H1 (cell line): ENCODE measurements around the gene NOSIP. TPM values are rescaled to one million over a fixed set of nuclear protein-coding genes. Genes with fewer than 3 reads are reported as not detected.

Source experiments
- CTCF ChIA-PET: fragments of 300-600 bp; sonication (Branson Sonifier 250); formaldehyde crosslinking; loops from one replicate; lab custom pipeline; 2021; ENCODE audit not compliant: partially characterized antibody; lab: Charles Lee
- POLR2A ChIA-PET: fragments of 300-600 bp; sonication (Branson Sonifier 250); formaldehyde crosslinking; loops from one replicate; lab custom pipeline; 2021; ENCODE audit warnings: inconsistent platforms; ENCODE audit not compliant: partially characterized antibody; lab: Charles Lee
- DNase-seq, 2 experiments: peaks; one replicate each; pipeline versions ENCODE4 v3.0.0 to v3.0.0-alpha.2; 2010 to 2022; ENCODE audit warnings: low spot score in 2 of 2, low read depth in 1 of 2, mixed read lengths in 1 of 2
- FAIRE-seq: peaks from 2 replicates; lab custom pipeline; 2011; peaks lifted over from hg19 to GRCh38; lab: Jason Lieb, UNC
- H2AFZ ChIP-seq: 2 replicates; pipeline ENCODE4 v1.8.1; 2012; ENCODE audit warnings: low read length, inconsistent platforms
- H2AK5ac ChIP-seq: 2 replicates; pipeline ENCODE4 v1.6.1; 2013; ENCODE audit warnings: low read depth, low read length
- H2BK120ac ChIP-seq: replicated peaks from 2 replicates; pipeline ENCODE3; 2013; ENCODE audit warnings: low read depth, low read length, inconsistent platforms
- H2BK12ac ChIP-seq: 2 replicates; pipeline ENCODE4 v1.6.1; 2013; ENCODE audit warnings: low read depth, low read length
- H2BK15ac ChIP-seq: 2 replicates; pipeline ENCODE4 v1.6.1; 2013; ENCODE audit warnings: low read length
- H2BK20ac ChIP-seq: 2 replicates; pipeline ENCODE4 v1.6.1; 2013; ENCODE audit warnings: low read length
- H2BK5ac ChIP-seq: 2 replicates; pipeline ENCODE4 v1.6.1; 2013; ENCODE audit warnings: low read depth, low read length
- H3K14ac ChIP-seq: 2 replicates; pipeline ENCODE4 v1.6.1; 2013; ENCODE audit warnings: inconsistent platforms; ENCODE audit not compliant: insufficient read length
- H3K18ac ChIP-seq: 2 replicates; pipeline ENCODE4 v1.6.1; 2013; ENCODE audit warnings: low read length; ENCODE audit errors: extremely low read depth
- H3K23ac ChIP-seq: 2 replicates; pipeline ENCODE4 v1.6.1; 2013; ENCODE audit warnings: inconsistent platforms; ENCODE audit not compliant: insufficient read length
- H3K23me2 ChIP-seq: 2 replicates; pipeline ENCODE4 v1.6.1; 2013; ENCODE audit warnings: low read depth, low read length
- H3K27ac ChIP-seq: 2 replicates; pipeline ENCODE4 v1.6.1; 2011; ENCODE audit warnings: low read depth, low read length, inconsistent platforms
- H3K27me3 ChIP-seq, 4 experiments: replicated peaks in 1 of 4; 1 replicate in 1 of 4; 2 replicates in 3 of 4; pipeline versions ENCODE4 v1.6.1 to v1.8.1; 2011 to 2013; ENCODE audit warnings: low read length in 3 of 4, mild to moderate bottlenecking in 3 of 4, inconsistent platforms in 2 of 4, mixed read lengths in 2 of 4, moderate library complexity in 1 of 4; ENCODE audit not compliant: control insufficient read depth in 3 of 4, insufficient read depth in 3 of 4; ENCODE audit errors: extremely low read depth in 1 of 4
- H3K36me3 ChIP-seq, 4 experiments: 2 replicates each; pipeline versions ENCODE4 v1.6.1 to v1.8.1; 2011 to 2013; ENCODE audit warnings: mild to moderate bottlenecking in 4 of 4, low read length in 3 of 4, moderate library complexity in 2 of 4, control low read depth in 1 of 4, inconsistent platforms in 1 of 4; ENCODE audit not compliant: insufficient read depth in 4 of 4, control insufficient read depth in 2 of 4
- H3K4ac ChIP-seq: replicated peaks from 2 replicates; pipeline ENCODE3; 2013; ENCODE audit warnings: low read length, low read depth, mixed read lengths, inconsistent platforms; ENCODE audit not compliant: insufficient read length
- H3K4me1 ChIP-seq, 4 experiments: replicated peaks in 1 of 4; 1 replicate in 1 of 4; 2 replicates in 3 of 4; pipeline versions ENCODE4 v1.6.1 to v1.8.1; 2011 to 2013; ENCODE audit warnings: low read length in 3 of 4, inconsistent platforms in 2 of 4, mixed read lengths in 1 of 4; ENCODE audit not compliant: insufficient read depth in 4 of 4, control insufficient read depth in 3 of 4
- H3K4me2 ChIP-seq, 2 experiments: 2 replicates each; pipeline versions ENCODE4 v1.6.1 to v1.8.1; 2011 to 2013; ENCODE audit warnings: low read depth in 2 of 2, low read length in 2 of 2, control low read depth in 1 of 2, inconsistent platforms in 1 of 2, mild to moderate bottlenecking in 1 of 2; ENCODE audit not compliant: insufficient read depth in 1 of 2
- H3K4me3 ChIP-seq, 4 experiments: fragments of 200-600, 300-600 bp in 1 of 4; sonication (generic), shearing (Covaris generic), sonication (Bioruptor Twin) in 1 of 4; 2 replicates each; pipeline versions ENCODE4 v1.5.1 to v1.8.1; 2011 to 2016; ENCODE audit warnings: low read length in 4 of 4, low read depth in 3 of 4, control low read depth in 2 of 4, inconsistent platforms in 2 of 4, mild to moderate bottlenecking in 2 of 4, mixed read lengths in 1 of 4, moderate library complexity in 1 of 4; ENCODE audit not compliant: insufficient read depth in 2 of 4; ENCODE audit errors: extremely low read depth in 1 of 4
- H3K56ac ChIP-seq: replicated peaks from 2 replicates; pipeline ENCODE3; 2013; ENCODE audit warnings: low read depth, mild to moderate bottlenecking, mixed read lengths, low read length, inconsistent platforms; ENCODE audit not compliant: insufficient read length
- H3K79me1 ChIP-seq: 2 replicates; pipeline ENCODE4 v1.6.1; 2013; ENCODE audit warnings: low read depth, low read length, control low read depth
- H3K79me2 ChIP-seq, 2 experiments: 2 replicates each; pipeline versions ENCODE4 v1.6.1 to v1.8.1; 2012 to 2013; ENCODE audit warnings: low read length in 2 of 2, mild to moderate bottlenecking in 2 of 2, inconsistent platforms in 1 of 2; ENCODE audit not compliant: insufficient read depth in 2 of 2, control insufficient read depth in 1 of 2
- H3K9ac ChIP-seq, 4 experiments: replicated peaks in 1 of 4; 1 replicate in 1 of 4; 2 replicates in 3 of 4; pipeline versions ENCODE4 v1.6.1 to v1.8.1; 2011 to 2013; ENCODE audit warnings: low read depth in 3 of 4, low read length in 3 of 4, control low read depth in 2 of 4, mild to moderate bottlenecking in 2 of 4, moderate library complexity in 2 of 4, inconsistent platforms in 1 of 4; ENCODE audit errors: extremely low read depth in 1 of 4
- H3K9me3 ChIP-seq, 2 experiments: 2 replicates each; pipeline versions ENCODE4 v1.6.1 to v1.8.1; 2012 to 2013; ENCODE audit warnings: mild to moderate bottlenecking in 2 of 2, moderate library complexity in 2 of 2, control low read depth in 1 of 2, inconsistent platforms in 1 of 2, low read depth in 1 of 2, low read length in 1 of 2, mixed read lengths in 1 of 2; ENCODE audit not compliant: insufficient read depth in 2 of 2
- H4K20me1 ChIP-seq, 2 experiments: replicated peaks in 1 of 2; 2 replicates each; pipeline versions ENCODE3 to v1.8.1; 2011 to 2013; ENCODE audit warnings: inconsistent platforms in 2 of 2, low read length in 2 of 2, mild to moderate bottlenecking in 1 of 2; ENCODE audit not compliant: insufficient read depth in 2 of 2, control insufficient read depth in 1 of 2
- H4K5ac ChIP-seq: 2 replicates; pipeline ENCODE4 v1.6.1; 2013; ENCODE audit warnings: low read length, low read depth, mixed read lengths, inconsistent platforms; ENCODE audit not compliant: insufficient read length
- H4K8ac ChIP-seq: 2 replicates; pipeline ENCODE4 v1.8.0; 2013; ENCODE audit warnings: mild to moderate bottlenecking, moderate library complexity, low read length, inconsistent platforms; ENCODE audit not compliant: insufficient read depth; ENCODE audit errors: extremely low read depth
- H4K91ac ChIP-seq: replicated peaks from 2 replicates; pipeline ENCODE3; 2013; ENCODE audit warnings: low read length, mixed read lengths, inconsistent platforms; ENCODE audit not compliant: insufficient read length
- BACH1 ChIP-seq: IDR thresholded peaks from 2 replicates; pipeline ENCODE4 v1.6.1; 2012; ENCODE audit warnings: low read length, improper control_type of control experiment
- CBX8 ChIP-seq: fragments of 300-800, 300-1000 bp; sonication (generic); IDR thresholded peaks from 2 replicates; pipeline ENCODE4 v1.7.1; 2016; ENCODE audit warnings: low read depth, low read length, borderline replicate concordance
- CREB1 ChIP-seq: IDR thresholded peaks from 2 replicates; pipeline ENCODE4 v1.6.1; 2012; ENCODE audit warnings: inconsistent platforms
- FOSL1 ChIP-seq: IDR thresholded peaks from 2 replicates; pipeline ENCODE4 v1.6.1; 2011; ENCODE audit warnings: mild to moderate bottlenecking, low read depth, low read length, moderate library complexity; ENCODE audit not compliant: insufficient read depth
- MAFK ChIP-seq: IDR thresholded peaks from 2 replicates; pipeline ENCODE4 v1.6.1; 2012; ENCODE audit warnings: low read depth, mild to moderate bottlenecking, improper control_type of control experiment, low read length
- POLR2A ChIP-seq, 2 experiments: IDR thresholded peaks; 1 replicate in 1 of 2; 2 replicates in 1 of 2; pipeline ENCODE4 v1.6.1; 2011; ENCODE audit warnings: low read depth in 2 of 2, low read length in 2 of 2, mild to moderate bottlenecking in 2 of 2; ENCODE audit errors: control extremely low read depth in 1 of 2
- POU5F1 ChIP-seq: IDR thresholded peaks from 2 replicates; pipeline ENCODE4 v1.6.1; 2011; ENCODE audit warnings: low read depth, mild to moderate bottlenecking, low read length, moderate library complexity
- RXRA ChIP-seq: IDR thresholded peaks from 2 replicates; pipeline ENCODE4 v1.6.1; 2011; ENCODE audit warnings: low read depth, mild to moderate bottlenecking, low read length, moderate library complexity; ENCODE audit not compliant: insufficient read depth
- SIN3A ChIP-seq, 2 experiments: IDR thresholded peaks in 1 of 2; conservative IDR thresholded peaks in 1 of 2; 2 replicates each; pipeline ENCODE4 v1.6.1; 2011 to 2012; ENCODE audit warnings: low read length in 2 of 2, improper control_type of control experiment in 1 of 2, low read depth in 1 of 2, mild to moderate bottlenecking in 1 of 2
- SP2 ChIP-seq: IDR thresholded peaks from 2 replicates; pipeline ENCODE4 v1.6.1; 2012; ENCODE audit warnings: mild to moderate bottlenecking, low read length, inconsistent platforms
- SUZ12 ChIP-seq: fragments of 200-600 bp; sonication (generic); IDR thresholded peaks from 2 replicates; pipeline ENCODE4 v1.6.1; 2012; ENCODE audit warnings: mild to moderate bottlenecking, inconsistent platforms, low read length, moderate library complexity, mixed read lengths
- TAF7 ChIP-seq: optimal IDR thresholded peaks from 2 replicates; pipeline ENCODE3; 2011; ENCODE audit warnings: low read depth, mild to moderate bottlenecking, inconsistent platforms, low read length, moderate library complexity, borderline replicate concordance
- YY1 ChIP-seq: IDR thresholded peaks from 2 replicates; pipeline ENCODE4 v1.6.1; 2011; ENCODE audit warnings: low read depth, mild to moderate bottlenecking, low read length
- WGBS, 2 experiments: shearing (Covaris generic) in 1 of 2; methylation state at CpG; one replicate each; pipeline versions ENCODE4 v1.1.6 to v1.1.7; 2013 to 2015; ENCODE audit warnings: low lambda C conversion rate in 2 of 2, mixed read lengths in 2 of 2, inconsistent platforms in 1 of 2, low coverage in 1 of 2, missing lambda C conversion rate in 1 of 2; ENCODE audit not compliant: insufficient replicate concordance in 2 of 2, insufficient coverage in 1 of 2, insufficient read length in 1 of 2; ENCODE audit errors: extremely low coverage in 1 of 2, missing lambda C conversion rate in 1 of 2; 5-methylcytosine and 5-hydroxymethylcytosine counted together
- polyA plus RNA-seq, 7 experiments: library from polyadenylated mRNA; depleted of rRNA in 3 of 7; stranded (reverse) in 5 of 7; unstranded in 2 of 7; fragments of >200 nt in 5 of 7; fragments of 200-250 nt in 2 of 7; gene quantifications; 1 replicate in 5 of 7; 2 replicates in 1 of 7; 4 replicates in 1 of 7; pipeline versions ENCODE4 v1.2.1 to v1.2.3, GENCODE V29; 2011 to 2013; ENCODE audit warnings: missing spikeins in 2 of 7, mixed read lengths in 2 of 7
- total RNA-seq: library from RNA; stranded (reverse); fragmentation: NEBNext Ultra II Directional; extraction: Animal tissue kit (Norgen Biotek cat#: 25700); gene quantifications from 2 replicates; pipeline ENCODE4 v1.2.1, GENCODE V29; 2021
- TF ChIP-seq, protein P1 (sequence below): IDR thresholded peaks from 2 replicates; pipeline ENCODE4 v1.6.1; 2012; ENCODE audit warnings: inconsistent platforms

Gene NOSIP
- total and polyA plus RNA-seq, 2 of the 8 experiments (the other 6 are each of a cell fraction or from before 2014, with no cell fraction given), result 85.1 to 192 TPM

DNA sequence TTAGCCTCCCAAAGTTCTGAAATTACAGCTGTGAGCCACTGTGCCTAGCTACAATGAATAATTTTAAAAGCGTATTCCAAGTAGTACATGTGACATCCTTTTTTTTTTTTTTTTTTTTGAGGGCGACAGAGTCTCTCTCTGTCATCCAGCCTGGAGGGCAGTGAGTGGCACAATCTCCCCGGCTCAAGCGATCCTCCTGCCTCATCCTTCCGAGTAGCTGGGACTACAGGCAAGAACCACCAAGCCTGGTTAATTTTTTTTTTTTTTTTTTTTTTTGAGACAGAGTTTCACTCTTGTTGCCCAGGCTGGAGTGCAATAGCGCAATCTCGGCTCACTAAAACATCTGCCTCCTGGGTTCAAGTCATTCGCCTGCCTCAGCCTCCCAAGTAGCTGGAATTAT is 6.9 kb upstream of the NOSIP start:
- Histone ChIP-seq H4K91ac (no peak overlapping the region), H3K4me3 (no peak overlapping the region), H3K9me3 (no peaks in the 10 kb centered on the region), H3K27ac (no peak overlapping the region), H2BK15ac (no peak overlapping the region), H2BK12ac (no peak overlapping the region), H3K18ac (no peak overlapping the region), H3K27me3 (no peaks in the 10 kb centered on the region), H3K79me2 (peaks cover 0 to 7% of the 10 kb centered on the region in 2 experiments; a peak in 2 of 4 replicates), H3K23me2 (peaks cover 11% of the 10 kb centered on the region), H3K23ac (no peak overlapping the region), H3K4me1 (peaks cover 0 to 12% (median 5%) of the 10 kb centered on the region in 4 experiments; a peak in 6 of 7 replicates), H4K20me1 (no peaks in the 10 kb centered on the region), H3K14ac (no peak overlapping the region), H2AFZ (no peak overlapping the region), H4K8ac (no peak overlapping the region), H2BK20ac (no peak overlapping the region), H3K36me3 (no peaks in the 10 kb centered on the region), H2AK5ac (no peak overlapping the region), H3K56ac (no peak overlapping the region), H2BK5ac (no peak overlapping the region), H3K4me2 (no peak overlapping the region), H3K9ac (no peak overlapping the region), H2BK120ac (no peak overlapping the region), H3K79me1 (no peaks in the 10 kb centered on the region), H3K4ac (no peak overlapping the region), H4K5ac (no peak overlapping the region)
- POLR2A ChIA-PET, result interaction anchor here (0.6 to 37.8 kb wide), 4 partner anchors 17 to 98 kb away, joined by 3 to 840 read pairs (median 14); partner anchors contain the start of genes RPL13A, RRAS and SCAF1
- CTCF ChIA-PET, result interaction anchor here (0.6 to 2.6 kb wide), 4 partner anchors 17 to 114 kb away, joined by 3 to 13 read pairs (median 3); no protein-coding TSS in a partner anchor
- no peak for DNase-seq
- FAIRE-seq, result no peak
- 87% methylated on average over 6 of the region's 8 CpGs; no CpG with 5 or more reads in 1 of the 2 experiments for WGBS, 2 experiments
- TF ChIP-seq BACH1, result no peak
- no peak for TF ChIP-seq CREB1
- TF ChIP-seq TAF7, result no peak
- no peak for TF ChIP-seq POU5F1
- no peak for TF ChIP-seq YY1
- TF ChIP-seq FOSL1, result no peak
- TF ChIP-seq MAFK, result no peak
- no peak for TF ChIP-seq SUZ12
- TF ChIP-seq, protein P1, sequence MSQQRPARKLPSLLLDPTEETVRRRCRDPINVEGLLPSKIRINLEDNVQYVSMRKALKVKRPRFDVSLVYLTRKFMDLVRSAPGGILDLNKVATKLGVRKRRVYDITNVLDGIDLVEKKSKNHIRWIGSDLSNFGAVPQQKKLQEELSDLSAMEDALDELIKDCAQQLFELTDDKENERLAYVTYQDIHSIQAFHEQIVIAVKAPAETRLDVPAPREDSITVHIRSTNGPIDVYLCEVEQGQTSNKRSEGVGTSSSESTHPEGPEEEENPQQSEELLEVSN, result no peak
- TF ChIP-seq SP2, result no peak
- TF ChIP-seq RXRA, result no peak
- no peak for TF ChIP-seq SIN3A (conservative IDR thresholded peaks at IDR 0.05 in 1 of 2, IDR thresholded peaks at IDR 0.05 in 1 of 2; ENCODE audit: low read depth in 1 of 2, low read length in 2 of 2)
- no peak for TF ChIP-seq CBX8
- TF ChIP-seq POLR2A (IDR thresholded peaks at IDR 0.05; ENCODE audit: control extremely low read depth in 1 of 2, low read depth in 2 of 2, low read length in 2 of 2), result no peak
